H1 (cell line): ENCODE data around the gene DISC1. TPM values are rescaled to one million over a fixed set of nuclear protein-coding genes. Genes with fewer than 3 reads are reported as not detected.

Experiments
- BRCA1 ChIP-seq: IDR thresholded peaks from 2 replicates; pipeline ENCODE4 v1.6.1; 2012; ENCODE audit warnings: low read depth, low read length, improper control_type of control experiment
- CHD1 ChIP-seq: IDR thresholded peaks from 2 replicates; pipeline ENCODE4 v1.6.1; 2012; ENCODE audit warnings: low read depth, low read length, improper control_type of control experiment
- EZH2 ChIP-seq: fragments of 200-600 bp; sonication (generic); IDR thresholded peaks from 2 replicates; pipeline ENCODE4 v1.7.1; 2012; ENCODE audit warnings: low read depth, mild to moderate bottlenecking, moderate library complexity, low read length, inconsistent platforms; ENCODE audit not compliant: severe bottlenecking
- JUN ChIP-seq: IDR thresholded peaks from 2 replicates; pipeline ENCODE4 v1.6.1; 2011; ENCODE audit warnings: low read depth, mild to moderate bottlenecking, improper control_type of control experiment, low read length
- MAFK ChIP-seq: IDR thresholded peaks from 2 replicates; pipeline ENCODE4 v1.6.1; 2012; ENCODE audit warnings: low read depth, mild to moderate bottlenecking, improper control_type of control experiment, low read length
- NRF1 ChIP-seq: IDR thresholded peaks from 2 replicates; pipeline ENCODE4 v1.6.1; 2011; ENCODE audit warnings: mild to moderate bottlenecking, low read depth, low read length, improper control_type of control experiment
- RAD21 ChIP-seq, 2 experiments: IDR thresholded peaks in 1 of 2; conservative IDR thresholded peaks in 1 of 2; 2 replicates each; pipeline ENCODE4 v1.6.1; 2011; ENCODE audit warnings: low read depth in 2 of 2, low read length in 2 of 2, improper control_type of control experiment in 1 of 2, inconsistent platforms in 1 of 2, mild to moderate bottlenecking in 1 of 2, moderate library complexity in 1 of 2
- RNF2 ChIP-seq: fragments of 200-900, 300-1000 bp; sonication (generic); IDR thresholded peaks from 2 replicates; pipeline ENCODE4 v1.7.1; 2016; ENCODE audit warnings: borderline replicate concordance, low read depth, mild to moderate bottlenecking, antibody characterized with exemption, low read length; ENCODE audit not compliant: poor library complexity, severe bottlenecking; ENCODE audit errors: missing control alignments
- TAF1 ChIP-seq: IDR thresholded peaks from 2 replicates; pipeline ENCODE4 v1.6.1; 2011; ENCODE audit warnings: mild to moderate bottlenecking, low read depth, low read length
- TEAD4 ChIP-seq: IDR thresholded peaks from 2 replicates; pipeline ENCODE4 v1.6.1; 2012; ENCODE audit warnings: low read depth, low read length, inconsistent platforms, mixed read lengths
- YY1 ChIP-seq: IDR thresholded peaks from 2 replicates; pipeline ENCODE4 v1.6.1; 2011; ENCODE audit warnings: low read depth, mild to moderate bottlenecking, low read length
- polyA plus RNA-seq, 7 experiments: library from polyadenylated mRNA; depleted of rRNA in 3 of 7; stranded (reverse) in 5 of 7; unstranded in 2 of 7; fragments of >200 nt in 5 of 7; fragments of 200-250 nt in 2 of 7; gene quantifications; 1 replicate in 5 of 7; 2 replicates in 1 of 7; 4 replicates in 1 of 7; pipeline versions ENCODE4 v1.2.1 to v1.2.3, GENCODE V29; 2011 to 2013; ENCODE audit warnings: missing spikeins in 2 of 7, mixed read lengths in 2 of 7
- total RNA-seq: library from RNA; stranded (reverse); fragmentation: NEBNext Ultra II Directional; extraction: Animal tissue kit (Norgen Biotek cat#: 25700); gene quantifications from 2 replicates; pipeline ENCODE4 v1.2.1, GENCODE V29; 2021
- TF ChIP-seq, protein P1 (sequence below): fragments of 300-600 bp; sonication (generic); IDR thresholded peaks from 2 replicates; pipeline ENCODE4 v1.7.1; 2012; ENCODE audit warnings: low read length, moderate library complexity, mild to moderate bottlenecking, inconsistent platforms; ENCODE audit not compliant: insufficient replicate concordance

DISC1 gene
- total and polyA plus RNA-seq, 2 of the 8 experiments (the other 6 are each of a cell fraction or from before 2014, with no cell fraction given), result 1.1 to 3.5 TPM

DNA sequence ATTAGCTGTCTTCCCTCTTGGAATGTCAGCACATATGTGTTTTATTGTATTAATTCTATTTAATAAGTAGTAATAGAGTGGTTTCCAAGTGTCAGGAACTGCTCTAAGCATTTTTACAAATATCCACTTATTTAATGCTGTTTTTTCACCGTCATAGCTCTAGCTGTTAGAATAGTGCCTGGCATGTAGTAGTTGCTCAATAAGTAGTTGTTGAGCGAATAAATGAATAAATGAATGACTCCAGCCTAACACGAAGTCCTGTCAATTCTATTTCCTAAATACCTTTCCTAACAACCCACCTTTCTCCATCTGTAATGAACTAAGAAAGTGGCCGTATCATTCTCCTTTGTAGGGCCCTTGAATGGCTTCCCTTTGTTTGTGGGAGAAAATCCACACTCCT lies 312.5 kb downstream of the DISC1 start (continued):
- TF ChIP-seq, protein P1, sequence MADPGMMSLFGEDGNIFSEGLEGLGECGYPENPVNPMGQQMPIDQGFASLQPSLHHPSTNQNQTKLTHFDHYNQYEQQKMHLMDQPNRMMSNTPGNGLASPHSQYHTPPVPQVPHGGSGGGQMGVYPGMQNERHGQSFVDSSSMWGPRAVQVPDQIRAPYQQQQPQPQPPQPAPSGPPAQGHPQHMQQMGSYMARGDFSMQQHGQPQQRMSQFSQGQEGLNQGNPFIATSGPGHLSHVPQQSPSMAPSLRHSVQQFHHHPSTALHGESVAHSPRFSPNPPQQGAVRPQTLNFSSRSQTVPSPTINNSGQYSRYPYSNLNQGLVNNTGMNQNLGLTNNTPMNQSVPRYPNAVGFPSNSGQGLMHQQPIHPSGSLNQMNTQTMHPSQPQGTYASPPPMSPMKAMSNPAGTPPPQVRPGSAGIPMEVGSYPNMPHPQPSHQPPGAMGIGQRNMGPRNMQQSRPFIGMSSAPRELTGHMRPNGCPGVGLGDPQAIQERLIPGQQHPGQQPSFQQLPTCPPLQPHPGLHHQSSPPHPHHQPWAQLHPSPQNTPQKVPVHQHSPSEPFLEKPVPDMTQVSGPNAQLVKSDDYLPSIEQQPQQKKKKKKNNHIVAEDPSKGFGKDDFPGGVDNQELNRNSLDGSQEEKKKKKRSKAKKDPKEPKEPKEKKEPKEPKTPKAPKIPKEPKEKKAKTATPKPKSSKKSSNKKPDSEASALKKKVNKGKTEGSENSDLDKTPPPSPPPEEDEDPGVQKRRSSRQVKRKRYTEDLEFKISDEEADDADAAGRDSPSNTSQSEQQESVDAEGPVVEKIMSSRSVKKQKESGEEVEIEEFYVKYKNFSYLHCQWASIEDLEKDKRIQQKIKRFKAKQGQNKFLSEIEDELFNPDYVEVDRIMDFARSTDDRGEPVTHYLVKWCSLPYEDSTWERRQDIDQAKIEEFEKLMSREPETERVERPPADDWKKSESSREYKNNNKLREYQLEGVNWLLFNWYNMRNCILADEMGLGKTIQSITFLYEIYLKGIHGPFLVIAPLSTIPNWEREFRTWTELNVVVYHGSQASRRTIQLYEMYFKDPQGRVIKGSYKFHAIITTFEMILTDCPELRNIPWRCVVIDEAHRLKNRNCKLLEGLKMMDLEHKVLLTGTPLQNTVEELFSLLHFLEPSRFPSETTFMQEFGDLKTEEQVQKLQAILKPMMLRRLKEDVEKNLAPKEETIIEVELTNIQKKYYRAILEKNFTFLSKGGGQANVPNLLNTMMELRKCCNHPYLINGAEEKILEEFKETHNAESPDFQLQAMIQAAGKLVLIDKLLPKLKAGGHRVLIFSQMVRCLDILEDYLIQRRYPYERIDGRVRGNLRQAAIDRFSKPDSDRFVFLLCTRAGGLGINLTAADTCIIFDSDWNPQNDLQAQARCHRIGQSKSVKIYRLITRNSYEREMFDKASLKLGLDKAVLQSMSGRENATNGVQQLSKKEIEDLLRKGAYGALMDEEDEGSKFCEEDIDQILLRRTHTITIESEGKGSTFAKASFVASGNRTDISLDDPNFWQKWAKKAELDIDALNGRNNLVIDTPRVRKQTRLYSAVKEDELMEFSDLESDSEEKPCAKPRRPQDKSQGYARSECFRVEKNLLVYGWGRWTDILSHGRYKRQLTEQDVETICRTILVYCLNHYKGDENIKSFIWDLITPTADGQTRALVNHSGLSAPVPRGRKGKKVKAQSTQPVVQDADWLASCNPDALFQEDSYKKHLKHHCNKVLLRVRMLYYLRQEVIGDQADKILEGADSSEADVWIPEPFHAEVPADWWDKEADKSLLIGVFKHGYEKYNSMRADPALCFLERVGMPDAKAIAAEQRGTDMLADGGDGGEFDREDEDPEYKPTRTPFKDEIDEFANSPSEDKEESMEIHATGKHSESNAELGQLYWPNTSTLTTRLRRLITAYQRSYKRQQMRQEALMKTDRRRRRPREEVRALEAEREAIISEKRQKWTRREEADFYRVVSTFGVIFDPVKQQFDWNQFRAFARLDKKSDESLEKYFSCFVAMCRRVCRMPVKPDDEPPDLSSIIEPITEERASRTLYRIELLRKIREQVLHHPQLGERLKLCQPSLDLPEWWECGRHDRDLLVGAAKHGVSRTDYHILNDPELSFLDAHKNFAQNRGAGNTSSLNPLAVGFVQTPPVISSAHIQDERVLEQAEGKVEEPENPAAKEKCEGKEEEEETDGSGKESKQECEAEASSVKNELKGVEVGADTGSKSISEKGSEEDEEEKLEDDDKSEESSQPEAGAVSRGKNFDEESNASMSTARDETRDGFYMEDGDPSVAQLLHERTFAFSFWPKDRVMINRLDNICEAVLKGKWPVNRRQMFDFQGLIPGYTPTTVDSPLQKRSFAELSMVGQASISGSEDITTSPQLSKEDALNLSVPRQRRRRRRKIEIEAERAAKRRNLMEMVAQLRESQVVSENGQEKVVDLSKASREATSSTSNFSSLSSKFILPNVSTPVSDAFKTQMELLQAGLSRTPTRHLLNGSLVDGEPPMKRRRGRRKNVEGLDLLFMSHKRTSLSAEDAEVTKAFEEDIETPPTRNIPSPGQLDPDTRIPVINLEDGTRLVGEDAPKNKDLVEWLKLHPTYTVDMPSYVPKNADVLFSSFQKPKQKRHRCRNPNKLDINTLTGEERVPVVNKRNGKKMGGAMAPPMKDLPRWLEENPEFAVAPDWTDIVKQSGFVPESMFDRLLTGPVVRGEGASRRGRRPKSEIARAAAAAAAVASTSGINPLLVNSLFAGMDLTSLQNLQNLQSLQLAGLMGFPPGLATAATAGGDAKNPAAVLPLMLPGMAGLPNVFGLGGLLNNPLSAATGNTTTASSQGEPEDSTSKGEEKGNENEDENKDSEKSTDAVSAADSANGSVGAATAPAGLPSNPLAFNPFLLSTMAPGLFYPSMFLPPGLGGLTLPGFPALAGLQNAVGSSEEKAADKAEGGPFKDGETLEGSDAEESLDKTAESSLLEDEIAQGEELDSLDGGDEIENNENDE, result no peak
- TF ChIP-seq RAD21 (IDR thresholded peaks at IDR 0.05 in 1 of 2, conservative IDR thresholded peaks at IDR 0.05 in 1 of 2; ENCODE audit: low read depth in 2 of 2, low read length in 2 of 2) (no peak), EZH2 (no peak), BRCA1 (no peak), MAFK (no peak), TEAD4 (no peak), RNF2 (no peak), CHD1 (no peak), JUN (no peak), NRF1 (no peak), YY1 (no peak), TAF1 (no peak)
